ENCODE data around the gene PTPRB. TPM values are rescaled to one million over a fixed set of nuclear protein-coding genes. Genes with fewer than 3 reads are reported as not detected.

The PTPRB gene
- total and polyA plus RNA-seq, 2 of the 8 experiments (the other 6 are each of a cell fraction or from before 2014, with no cell fraction given): 0.36 to 0.58 TPM

GRCh38 chr12:70571705-70572268 is 65.4 kb downstream of the PTPRB start:
- H4K5ac ChIP-seq (ENCODE audit: insufficient read length, low read depth, low read length): no peak overlapping the region
- H3K36me3 ChIP-seq (ENCODE audit: control insufficient read depth in 2 of 4, insufficient read depth in 4 of 4, low read length in 3 of 4): no peaks in the 10 kb centered on the region
- H3K18ac ChIP-seq (ENCODE audit: extremely low read depth, low read length): no peak overlapping the region
- no peaks in the 10 kb centered on the region for H3K27me3 ChIP-seq (replicated peaks in 1 of 4; ENCODE audit: control insufficient read depth in 3 of 4, extremely low read depth in 1 of 4, insufficient read depth in 3 of 4, low read length in 3 of 4)
- no peak overlapping the region for H2BK5ac ChIP-seq (ENCODE audit: low read depth, low read length)
- H4K20me1 ChIP-seq (replicated peaks in 1 of 2; ENCODE audit: control insufficient read depth in 1 of 2, insufficient read depth in 2 of 2, low read length in 2 of 2): no peaks in the 10 kb centered on the region
- H3K4me2 ChIP-seq (ENCODE audit: insufficient read depth in 1 of 2, low read depth in 2 of 2, low read length in 2 of 2): no peak overlapping the region
- H3K4me3 ChIP-seq (ENCODE audit: extremely low read depth in 1 of 4, insufficient read depth in 2 of 4, low read depth in 3 of 4, low read length in 4 of 4): no peak overlapping the region
- no peak overlapping the region for H3K56ac ChIP-seq (replicated peaks; ENCODE audit: insufficient read length, low read depth, low read length)
- H3K9ac ChIP-seq (replicated peaks in 1 of 4; ENCODE audit: extremely low read depth in 1 of 4, low read depth in 3 of 4, low read length in 3 of 4): no peak overlapping the region
- H3K23ac ChIP-seq (ENCODE audit: insufficient read length): no peak overlapping the region
- FAIRE-seq (no peak), DNase-seq (ENCODE audit: low read depth in 1 of 2, low spot score in 2 of 2) (no peak)
- no peaks in the 10 kb centered on the region for H3K4me1 ChIP-seq (replicated peaks in 1 of 4; ENCODE audit: control insufficient read depth in 3 of 4, insufficient read depth in 4 of 4, low read length in 3 of 4)
- CTCF ChIA-PET (ENCODE audit: partially characterized antibody): interaction anchor here (1.6 kb wide), 1 partner anchor 692 kb away, joined by 4 read pairs; no protein-coding TSS in a partner anchor
- H3K9me3 ChIP-seq (ENCODE audit: insufficient read depth in 2 of 2, low read depth in 1 of 2, low read length in 1 of 2): no peaks in the 10 kb centered on the region
- no peak overlapping the region for H4K91ac ChIP-seq (replicated peaks; ENCODE audit: insufficient read length, low read length)
- POLR2A ChIA-PET (ENCODE audit: partially characterized antibody): no interaction called here
- TF ChIP-seq CBX8 (IDR thresholded peaks at IDR 0.05; ENCODE audit: borderline replicate concordance, low read depth, low read length) (no peak), YY1 (IDR thresholded peaks at IDR 0.05; ENCODE audit: low read depth, low read length) (no peak), CHD2 (IDR thresholded peaks at IDR 0.05; ENCODE audit: low read length) (no peak), TCF12 (IDR thresholded peaks at IDR 0.05; ENCODE audit: low read depth, low read length) (no peak), GTF2F1 (IDR thresholded peaks at IDR 0.05; ENCODE audit: borderline replicate concordance, low read depth, low read length) (no peak)
- no peak overlapping the region for H4K8ac ChIP-seq (ENCODE audit: extremely low read depth, insufficient read depth, low read length)
- H2AK5ac ChIP-seq (ENCODE audit: low read depth, low read length): no peak overlapping the region
- no peak overlapping the region for H2BK120ac ChIP-seq (replicated peaks; ENCODE audit: low read depth, low read length)
- H2BK12ac ChIP-seq (ENCODE audit: low read depth, low read length): no peak overlapping the region
- 85% methylated on average over 3 of the region's 3 CpGs; no CpG with 5 or more reads in 1 of the 2 experiments for WGBS, 2 experiments (ENCODE audit: extremely low coverage in 1 of 2, insufficient coverage in 1 of 2, insufficient read length in 1 of 2, insufficient replicate concordance in 2 of 2, low coverage in 1 of 2, low lambda C conversion rate in 2 of 2, missing lambda C conversion rate in 1 of 2)
- H3K14ac ChIP-seq (ENCODE audit: insufficient read length): no peak overlapping the region
- H3K23me2 ChIP-seq (ENCODE audit: low read depth, low read length): no peaks in the 10 kb centered on the region
- no peak overlapping the region for H3K27ac ChIP-seq (ENCODE audit: low read depth, low read length)
- H3K4ac ChIP-seq (replicated peaks; ENCODE audit: insufficient read length, low read depth, low read length): no peak overlapping the region
- H2AFZ ChIP-seq (ENCODE audit: low read length): no peak overlapping the region
- H3K79me2 ChIP-seq (ENCODE audit: control insufficient read depth in 1 of 2, insufficient read depth in 2 of 2, low read length in 2 of 2): no peaks in the 10 kb centered on the region
- H2BK20ac ChIP-seq (ENCODE audit: low read length): no peak overlapping the region
- H3K79me1 ChIP-seq (ENCODE audit: low read depth, low read length): no peaks in the 10 kb centered on the region
- H2BK15ac ChIP-seq (ENCODE audit: low read length): no peak overlapping the region

All from H1 (cell line).